Measurements from ENCODE around the gene NASP. TPM values are rescaled to one million over a fixed set of nuclear protein-coding genes. Genes with fewer than 3 reads are reported as not detected.

NASP gene, protein sequence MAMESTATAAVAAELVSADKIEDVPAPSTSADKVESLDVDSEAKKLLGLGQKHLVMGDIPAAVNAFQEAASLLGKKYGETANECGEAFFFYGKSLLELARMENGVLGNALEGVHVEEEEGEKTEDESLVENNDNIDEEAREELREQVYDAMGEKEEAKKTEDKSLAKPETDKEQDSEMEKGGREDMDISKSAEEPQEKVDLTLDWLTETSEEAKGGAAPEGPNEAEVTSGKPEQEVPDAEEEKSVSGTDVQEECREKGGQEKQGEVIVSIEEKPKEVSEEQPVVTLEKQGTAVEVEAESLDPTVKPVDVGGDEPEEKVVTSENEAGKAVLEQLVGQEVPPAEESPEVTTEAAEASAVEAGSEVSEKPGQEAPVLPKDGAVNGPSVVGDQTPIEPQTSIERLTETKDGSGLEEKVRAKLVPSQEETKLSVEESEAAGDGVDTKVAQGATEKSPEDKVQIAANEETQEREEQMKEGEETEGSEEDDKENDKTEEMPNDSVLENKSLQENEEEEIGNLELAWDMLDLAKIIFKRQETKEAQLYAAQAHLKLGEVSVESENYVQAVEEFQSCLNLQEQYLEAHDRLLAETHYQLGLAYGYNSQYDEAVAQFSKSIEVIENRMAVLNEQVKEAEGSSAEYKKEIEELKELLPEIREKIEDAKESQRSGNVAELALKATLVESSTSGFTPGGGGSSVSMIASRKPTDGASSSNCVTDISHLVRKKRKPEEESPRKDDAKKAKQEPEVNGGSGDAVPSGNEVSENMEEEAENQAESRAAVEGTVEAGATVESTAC
- total RNA-seq = 250 and 258 TPM in 2 replicates
- long read RNA-seq, transcript NASP-207 (5 exons, 604 nt) = minor isoform, 22 of 538 reads
- long read RNA-seq, transcript NASP-202 (14 exons, 1,538 nt) = major isoform, 166 of 538 reads
- long read RNA-seq, transcript NASP-201 (15 exons, 3,207 nt) = minor isoform, 164 of 538 reads
- long read RNA-seq, partial matches to known transcripts = 135 of 538 reads
- long read RNA-seq, other reads (novel, unspliced or antisense) = 44 of 538 reads

GRCh38 chr1:45583666-45584350 is at the start of gene NASP:
Gene NASP (plus strand): TSS chr1:45584041. CDS start chr1:45584147, 106 bp downstream.
- DNase-seq (ENCODE audit: low spot score, unreplicated experiment) = peak; percentile 88
- Mint-ChIP-seq H3K27me3 (no peaks in the 10 kb centered on the region), H3K27ac (peak within 1 kb of the TSS; percentile 99), H3K9me3 (ENCODE audit: low read depth) (no peaks in the 10 kb centered on the region), H3K36me3 (ENCODE audit: insufficient read depth) (no peaks in the 10 kb centered on the region), H3K4me1 (ENCODE audit: low read depth) (peaks cover 16% of the 10 kb centered on the region), H3K4me3 (ENCODE audit: low read depth) (peak within 1 kb of the TSS; percentile 96)
- TF ChIP-seq, protein P1, sequence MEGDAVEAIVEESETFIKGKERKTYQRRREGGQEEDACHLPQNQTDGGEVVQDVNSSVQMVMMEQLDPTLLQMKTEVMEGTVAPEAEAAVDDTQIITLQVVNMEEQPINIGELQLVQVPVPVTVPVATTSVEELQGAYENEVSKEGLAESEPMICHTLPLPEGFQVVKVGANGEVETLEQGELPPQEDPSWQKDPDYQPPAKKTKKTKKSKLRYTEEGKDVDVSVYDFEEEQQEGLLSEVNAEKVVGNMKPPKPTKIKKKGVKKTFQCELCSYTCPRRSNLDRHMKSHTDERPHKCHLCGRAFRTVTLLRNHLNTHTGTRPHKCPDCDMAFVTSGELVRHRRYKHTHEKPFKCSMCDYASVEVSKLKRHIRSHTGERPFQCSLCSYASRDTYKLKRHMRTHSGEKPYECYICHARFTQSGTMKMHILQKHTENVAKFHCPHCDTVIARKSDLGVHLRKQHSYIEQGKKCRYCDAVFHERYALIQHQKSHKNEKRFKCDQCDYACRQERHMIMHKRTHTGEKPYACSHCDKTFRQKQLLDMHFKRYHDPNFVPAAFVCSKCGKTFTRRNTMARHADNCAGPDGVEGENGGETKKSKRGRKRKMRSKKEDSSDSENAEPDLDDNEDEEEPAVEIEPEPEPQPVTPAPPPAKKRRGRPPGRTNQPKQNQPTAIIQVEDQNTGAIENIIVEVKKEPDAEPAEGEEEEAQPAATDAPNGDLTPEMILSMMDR (IDR thresholded peaks at IDR 0.05; ENCODE audit: unreplicated experiment) = no peak

- no peak for DNase-seq (ENCODE audit: low spot score, unreplicated experiment)
- Mint-ChIP-seq H3K36me3 (ENCODE audit: insufficient read depth) (no peaks in the 10 kb centered on the region), H3K9me3 (ENCODE audit: low read depth) (no peaks in the 10 kb centered on the region), H3K27me3 (peaks cover 5% of the 10 kb centered on the region), H3K4me3 (ENCODE audit: low read depth) (no peak overlapping the region), H3K4me1 (ENCODE audit: low read depth) (peaks cover 7% of the 10 kb centered on the region), H3K27ac (no peak overlapping the region)
- TF ChIP-seq, protein P1 (IDR thresholded peaks at IDR 0.05; ENCODE audit: unreplicated experiment) = no peak
Observed at GRCh38 chr1:45535988-45536766, 47.7 kb upstream of the NASP start.

GRCh38 chr1:45536886-45537285 is 47.0 kb upstream of the NASP start:
- TF ChIP-seq, protein P1 (IDR thresholded peaks at IDR 0.05; ENCODE audit: unreplicated experiment) = no peak
- Mint-ChIP-seq H3K36me3 (ENCODE audit: insufficient read depth) (no peaks in the 10 kb centered on the region), H3K4me3 (ENCODE audit: low read depth) (no peak overlapping the region), H3K27ac (no peak overlapping the region), H3K9me3 (ENCODE audit: low read depth) (no peaks in the 10 kb centered on the region), H3K4me1 (ENCODE audit: low read depth) (peaks cover 7% of the 10 kb centered on the region), H3K27me3 (peaks cover 3% of the 10 kb centered on the region)
- DNase-seq (ENCODE audit: low spot score, unreplicated experiment) = no peak

DNA sequence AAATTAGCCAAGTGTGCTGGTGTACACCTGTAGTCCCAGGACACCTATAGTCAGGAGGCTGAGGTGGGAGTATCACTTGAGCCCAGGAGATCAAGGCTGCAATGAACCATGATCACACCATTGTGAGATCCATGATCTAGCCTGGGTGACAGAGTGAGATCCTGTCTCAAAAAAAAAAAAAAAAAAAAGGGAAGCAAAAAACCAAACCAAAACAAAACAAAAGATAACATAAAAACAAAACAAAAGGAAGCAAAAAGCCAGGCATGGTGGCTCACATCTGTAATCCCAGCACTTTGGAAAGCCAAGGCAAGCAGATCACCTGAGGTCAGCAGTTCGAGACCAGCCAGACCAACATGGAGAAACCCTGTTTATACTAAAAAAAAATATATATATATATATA is 42.6 kb upstream of the NASP start:
- DNase-seq (ENCODE audit: low spot score, unreplicated experiment) = no peak
- H3K9me3 Mint-ChIP-seq (ENCODE audit: low read depth) = no peaks in the 10 kb centered on the region
- H3K4me3 Mint-ChIP-seq (ENCODE audit: low read depth) = no peak overlapping the region
- H3K36me3 Mint-ChIP-seq (ENCODE audit: insufficient read depth) = no peaks in the 10 kb centered on the region
- H3K27ac Mint-ChIP-seq = no peak overlapping the region
- H3K4me1 Mint-ChIP-seq (ENCODE audit: low read depth) = peaks cover 13% of the 10 kb centered on the region
- peaks cover 9% of the 10 kb centered on the region for H3K27me3 Mint-ChIP-seq
- TF ChIP-seq, protein P1 (IDR thresholded peaks at IDR 0.05; ENCODE audit: unreplicated experiment) = no peak
